IPS-NIHi7 (cell line): ENCODE measurements around the gene ZNF525.
"Not testable (repeated sequence)": the region's sequence is repeated elsewhere in the genome, so short reads cannot be mapped to it uniquely, and the experiment has no call there.

Source experiments
- DNase-seq: peaks from one replicate; pipeline ENCODE4 v3.0.0; 2012; ENCODE audit warnings: mixed read lengths; ENCODE audit errors: extremely low spot score

Gene ZNF525

DNA sequence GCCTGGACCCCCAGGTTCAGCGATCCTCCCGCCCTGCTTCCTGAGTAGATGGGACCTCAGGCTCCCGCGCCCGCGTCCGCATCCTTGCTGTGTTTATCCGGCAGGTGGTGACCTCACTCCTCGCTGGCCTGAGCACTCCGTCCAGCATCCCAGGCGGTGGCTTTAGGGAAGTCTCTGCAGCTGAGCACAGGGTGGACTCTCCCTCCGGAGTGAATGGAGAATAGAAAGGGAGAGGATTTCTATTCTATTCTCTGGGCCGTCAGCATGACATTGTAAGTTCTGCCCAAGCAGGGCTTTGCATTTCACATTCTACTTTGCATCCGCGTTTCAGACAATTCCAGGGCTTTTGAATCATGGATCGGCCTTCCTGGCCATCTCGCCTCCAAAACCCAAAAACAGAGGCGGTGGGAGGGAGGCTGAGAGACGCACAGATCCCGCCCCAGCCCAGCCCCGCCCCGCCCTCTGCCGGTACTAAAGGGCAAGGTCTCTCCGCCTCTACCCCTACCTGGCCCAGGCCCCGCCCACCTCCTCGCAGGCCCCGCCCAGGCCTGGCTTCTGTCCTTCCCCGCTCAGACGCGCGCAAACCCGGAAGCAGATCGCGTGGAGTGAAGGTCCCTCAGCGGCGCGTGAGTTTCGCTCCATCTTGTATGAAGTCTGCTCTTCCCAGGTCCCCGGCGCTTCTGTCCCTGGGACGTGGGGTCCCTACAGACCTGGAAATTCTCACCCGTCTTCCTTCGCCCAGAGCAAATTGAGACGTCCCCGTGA, at the start of gene ZNF525:
TSS of gene ZNF525 (plus strand) at position 572 of the 765 bp plus-strand sequence. CDS start 6,577 bp downstream, outside the sequence.
- peak; percentile 95 for DNase-seq

DNA sequence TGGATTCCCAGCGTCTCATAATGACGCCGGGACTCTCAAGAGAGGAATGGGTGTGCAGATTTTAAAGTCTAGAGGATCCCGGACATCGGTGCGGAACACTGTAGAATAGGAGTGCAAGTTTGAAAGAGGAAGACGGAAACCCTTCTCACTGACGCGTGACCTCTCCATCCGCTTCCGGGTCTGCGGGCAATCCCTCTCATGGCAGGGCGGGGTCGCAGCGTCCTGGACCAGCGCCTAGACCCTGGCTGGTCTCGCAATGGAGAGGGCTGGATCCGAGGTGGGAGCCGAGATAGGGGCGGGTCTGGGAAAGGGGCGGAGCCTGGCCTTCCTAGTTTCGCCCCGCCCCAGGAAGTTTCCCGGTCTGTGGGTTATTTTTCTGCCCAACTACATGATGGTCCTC, 36.5 kb upstream of the ZNF525 start:
- peak; percentile 68 for DNase-seq

DNA sequence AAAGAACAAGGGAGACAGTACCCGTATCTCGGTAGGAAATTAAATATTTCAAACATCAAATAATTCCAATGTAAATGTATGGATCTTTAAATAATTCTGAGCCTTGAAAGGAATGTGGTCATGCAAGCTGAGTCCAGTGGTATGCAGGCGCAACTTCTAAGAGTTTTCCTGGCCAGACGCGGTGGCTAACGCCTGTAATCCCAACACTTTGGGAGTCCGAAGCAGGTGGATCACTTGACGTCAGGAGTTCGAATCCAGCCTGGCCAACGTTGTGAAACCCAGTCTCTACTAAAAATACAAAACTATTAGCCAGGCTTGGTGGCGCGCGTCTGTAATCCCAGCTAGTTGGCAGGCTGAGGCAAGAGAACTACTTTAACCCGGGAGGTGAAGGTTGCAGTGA, 33.0 kb upstream of the ZNF525 start:
- DNase-seq: no peak

DNA sequence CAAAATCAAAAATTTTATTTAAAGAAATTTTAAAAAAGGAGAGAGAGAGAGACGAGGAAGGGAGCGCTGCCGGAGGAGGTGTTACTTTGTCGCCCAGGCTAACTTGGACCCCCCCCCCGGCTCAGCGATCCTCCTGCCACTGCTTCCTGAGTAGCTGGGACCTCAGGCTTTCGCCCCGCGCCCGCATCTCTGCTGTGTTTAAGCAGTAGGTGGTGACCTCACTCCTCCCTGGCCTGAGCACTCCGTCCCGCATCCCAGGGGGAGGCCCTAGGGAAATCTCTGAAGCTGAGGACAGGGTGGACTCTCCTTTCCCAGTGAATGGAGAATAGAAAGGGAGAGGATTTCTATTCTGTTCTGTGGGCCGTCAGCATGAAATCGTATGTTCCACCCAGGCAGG, 32.4 kb upstream of the ZNF525 start:
- peak; percentile 41 for DNase-seq

DNA sequence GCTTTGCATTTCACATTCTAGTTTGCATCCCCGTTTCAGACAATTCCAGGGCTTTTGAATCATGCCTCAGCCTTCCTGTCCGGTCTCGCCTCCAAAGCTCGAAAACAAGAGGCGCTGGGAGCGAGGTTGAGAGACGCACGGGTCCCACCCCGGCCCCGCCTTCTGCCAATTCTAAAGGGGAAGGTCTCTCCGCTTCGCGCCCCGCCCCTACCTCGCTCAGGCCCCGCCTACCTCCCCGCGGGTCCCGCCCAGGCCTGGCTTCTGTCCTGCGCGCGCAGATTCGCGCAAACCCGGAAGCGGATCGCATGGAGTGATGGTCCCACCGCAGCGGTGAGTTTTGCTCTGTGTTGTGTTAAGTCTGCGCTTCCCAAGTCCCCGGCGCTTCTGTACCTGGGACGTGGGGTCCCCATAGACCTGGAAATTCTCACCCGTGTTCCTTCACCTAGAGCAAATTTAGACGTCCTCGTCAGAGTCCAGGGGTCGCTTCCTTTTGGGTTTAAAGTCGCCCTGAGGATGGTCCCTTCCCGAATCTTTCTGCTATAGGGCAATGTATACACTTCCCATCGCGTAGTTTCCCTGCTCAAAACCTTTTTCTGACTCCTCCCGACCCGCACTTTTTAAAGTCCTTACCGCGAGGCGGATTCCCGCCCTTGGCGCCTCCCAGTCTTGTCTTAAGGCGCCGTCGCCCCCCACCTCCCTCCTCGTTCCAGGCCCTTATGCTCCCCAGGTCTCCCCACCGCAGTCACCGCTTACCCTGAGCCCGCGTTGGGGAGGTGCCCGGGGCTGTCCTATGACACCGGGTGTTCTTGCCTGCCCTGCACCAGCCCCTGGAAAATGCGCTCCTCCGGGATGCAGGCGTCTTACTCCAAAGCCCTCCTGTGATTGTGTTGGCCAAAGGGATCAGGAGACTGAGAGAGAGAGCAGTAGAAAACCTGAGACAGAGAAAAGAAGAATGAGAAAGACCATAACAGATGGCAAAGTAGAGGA, 31.7 kb upstream of the ZNF525 start, which contains the start of gene ZNF845:
TSS of gene ZNF845 (plus strand) at position 287 of the 987 bp plus-strand sequence. CDS start 7,559 bp downstream, outside the sequence.
- peak; percentile 93 for DNase-seq

DNA sequence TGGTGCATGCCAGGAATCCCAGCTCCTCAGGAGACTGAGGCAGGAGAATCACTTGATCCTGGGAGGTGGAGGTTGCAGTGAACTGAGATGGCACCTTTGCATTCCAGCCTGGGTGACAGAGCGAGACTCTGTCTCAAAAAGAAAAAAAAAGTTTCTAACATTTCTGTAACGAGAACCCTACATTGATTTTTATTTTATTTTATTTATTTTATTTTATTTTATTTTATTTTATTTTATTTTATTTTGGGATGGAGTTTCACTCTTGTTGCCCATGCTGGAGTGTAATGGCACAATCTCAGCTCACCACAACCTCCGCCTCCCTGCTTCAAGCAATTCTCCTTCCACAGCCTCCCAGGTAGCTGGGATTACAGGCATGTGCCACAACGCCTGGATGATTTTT, 21.1 kb upstream of the ZNF525 start:
- DNase-seq: not testable (repeated sequence)

DNA sequence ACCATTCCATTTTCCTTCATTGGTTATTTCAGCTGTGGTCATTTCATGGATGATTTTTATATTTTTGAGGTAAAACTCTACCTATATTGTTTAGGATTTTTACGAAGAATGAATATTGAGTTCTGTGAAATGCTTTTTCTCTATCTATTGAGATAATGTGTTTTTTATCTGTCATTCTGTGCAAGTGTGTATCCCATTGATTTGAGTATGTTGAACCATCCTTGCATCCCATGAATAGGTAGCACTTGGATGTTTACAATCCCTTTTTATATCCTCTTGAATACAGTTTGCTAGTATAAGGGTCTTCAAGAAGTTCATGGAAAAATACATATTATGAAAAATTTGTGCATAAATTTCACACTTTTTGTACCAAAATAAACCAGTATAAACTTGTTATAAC, 9.8 kb upstream of the ZNF525 start:
- DNase-seq: no peak

DNA sequence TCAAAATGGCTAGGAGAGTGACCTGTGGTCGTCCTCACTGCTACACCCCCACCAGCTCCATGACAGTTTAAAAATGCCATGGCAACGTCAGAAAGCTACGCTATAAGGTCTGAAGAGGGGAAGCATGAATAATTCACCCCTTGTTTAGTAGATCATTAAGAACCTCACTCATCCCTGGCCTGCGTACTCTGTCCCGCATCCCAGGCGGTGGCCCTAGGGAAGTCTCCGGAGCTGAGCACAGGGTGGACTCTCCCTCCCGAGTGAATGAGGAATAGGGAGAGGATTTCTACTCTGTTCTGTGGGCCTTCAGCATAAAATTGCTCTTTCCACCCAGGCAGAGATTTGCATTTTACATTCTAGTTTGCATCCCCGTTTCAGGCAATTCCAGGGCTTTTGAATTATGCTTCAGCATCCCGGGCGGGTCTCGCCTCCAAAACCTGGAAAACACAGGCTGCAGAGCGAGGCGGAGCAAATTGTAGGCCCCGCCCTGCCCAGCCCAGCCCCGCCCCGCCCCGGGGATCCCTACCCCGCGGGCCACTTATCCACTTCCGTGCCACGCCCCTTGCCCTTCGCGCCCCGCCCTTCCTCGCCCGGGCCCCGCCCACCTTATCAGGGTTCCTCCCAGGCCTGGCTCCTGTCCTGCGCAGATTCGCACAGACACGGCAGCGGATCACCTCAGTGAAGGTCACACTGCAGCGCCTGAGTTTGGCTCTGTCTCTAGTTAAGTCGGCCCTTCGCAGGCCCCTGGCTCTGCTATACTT, 7.5 kb upstream of the ZNF525 start:
- DNase-seq: peak; percentile 40

DNA sequence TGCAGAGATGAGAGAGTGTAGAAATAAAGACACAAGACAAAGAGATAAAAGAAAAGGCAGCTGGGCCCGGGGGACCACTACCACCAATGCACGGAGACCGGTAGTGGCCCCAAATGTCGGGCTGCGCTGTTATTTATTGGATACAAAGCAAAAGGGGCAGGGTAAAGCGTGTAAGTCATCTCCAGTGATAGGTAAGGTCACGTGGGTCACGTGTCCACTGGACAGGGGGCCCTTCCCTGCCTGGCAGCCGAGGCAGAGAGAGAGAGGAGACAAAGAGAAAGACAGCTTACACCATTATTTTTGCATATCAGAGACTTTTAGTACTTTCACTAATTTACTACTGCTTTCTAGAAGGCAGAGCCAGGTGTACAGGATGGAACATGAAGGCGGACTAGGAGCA, 5.4 kb upstream of the ZNF525 start:
- DNase-seq: not testable (repeated sequence)

DNA sequence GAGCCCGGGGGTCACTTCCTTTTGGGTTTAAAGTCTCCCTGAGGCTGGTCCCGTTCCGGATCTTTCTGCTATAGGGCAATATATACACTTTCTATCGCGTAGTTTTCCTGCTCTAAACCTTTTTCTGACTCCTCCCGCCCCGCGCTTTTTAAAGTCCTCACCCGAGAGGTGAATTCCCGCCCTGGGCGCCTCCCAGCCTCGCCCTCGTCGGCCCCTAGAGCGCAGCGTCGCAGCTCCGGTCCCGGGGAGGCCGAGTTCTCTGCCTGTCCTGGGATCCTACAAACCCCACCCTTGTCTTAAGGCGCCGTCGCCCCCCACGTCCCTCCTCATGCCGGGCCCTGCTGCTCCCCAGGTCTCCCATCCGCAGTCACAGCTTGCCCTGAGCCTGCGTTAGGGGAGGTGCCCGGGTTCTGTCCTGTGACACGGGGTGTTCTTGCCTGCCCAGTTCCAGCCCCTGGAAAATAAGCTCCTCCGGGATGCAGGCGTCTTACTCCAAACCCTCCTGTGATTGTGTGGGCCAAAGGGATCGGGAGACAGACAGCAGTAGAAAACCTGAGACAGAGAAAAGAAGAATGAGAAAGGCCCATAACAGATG, 491 bp downstream of the ZNF525 start:
- peak; percentile 14 for DNase-seq

DNA sequence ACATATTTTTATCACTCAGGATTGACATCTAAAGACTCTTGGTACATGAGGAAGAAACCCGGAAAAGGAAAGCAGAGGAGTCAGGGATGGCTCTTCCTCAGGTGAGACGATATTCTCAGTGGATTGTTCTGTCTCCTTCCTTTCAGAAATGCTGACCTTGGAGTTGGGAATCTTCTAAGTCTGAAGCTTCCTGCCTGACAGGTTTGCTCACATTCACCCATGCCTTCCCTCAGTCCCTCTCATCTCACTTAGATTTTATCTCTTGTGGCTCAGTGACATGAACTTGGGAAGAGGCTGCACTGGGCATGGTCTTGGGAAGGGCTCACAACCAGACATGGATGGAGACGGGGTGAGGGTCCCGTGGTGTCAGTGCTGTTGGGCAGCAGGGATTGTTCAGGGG, 6.7 kb downstream of the ZNF525 start:
- no peak for DNase-seq

DNA sequence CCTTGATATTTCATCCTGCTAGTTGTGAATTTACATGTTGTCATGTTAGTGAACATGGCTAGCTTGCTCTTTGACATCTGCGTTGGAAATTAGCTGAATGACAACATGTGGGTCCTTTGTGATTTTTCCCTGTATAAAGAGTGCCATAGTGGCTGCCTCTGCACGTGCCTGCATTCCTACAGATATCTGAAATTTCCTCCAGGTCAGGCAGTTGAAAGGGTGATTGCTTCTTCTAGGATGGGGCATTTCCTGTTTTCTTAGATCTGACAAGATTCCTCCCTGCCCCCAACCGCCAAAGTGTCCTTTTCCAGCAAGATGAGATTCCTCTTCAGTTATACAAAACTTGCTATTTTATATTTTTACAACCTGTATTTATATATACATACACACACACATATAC, 8.8 kb downstream of the ZNF525 start:
- DNase-seq: no peak

DNA sequence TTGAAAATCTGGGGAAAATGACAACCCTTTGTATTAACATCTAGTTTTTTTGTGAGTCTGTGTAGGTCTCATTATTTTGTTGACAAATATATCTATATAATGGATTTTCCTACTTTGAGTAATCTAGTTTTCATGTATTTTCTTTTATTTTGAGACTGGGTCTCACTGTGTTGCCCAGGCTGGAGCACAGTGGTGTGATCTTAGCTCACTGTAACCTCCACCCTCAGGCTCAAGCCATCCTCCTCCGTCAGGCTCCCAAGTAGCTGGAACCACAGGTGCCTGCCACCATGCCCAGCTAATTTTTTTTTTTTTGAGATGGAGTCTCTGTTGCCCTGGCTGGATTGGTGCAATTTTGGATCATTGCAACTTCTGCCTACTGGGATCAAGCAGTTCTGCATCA, 9.2 kb downstream of the ZNF525 start:
- no peak for DNase-seq

DNA sequence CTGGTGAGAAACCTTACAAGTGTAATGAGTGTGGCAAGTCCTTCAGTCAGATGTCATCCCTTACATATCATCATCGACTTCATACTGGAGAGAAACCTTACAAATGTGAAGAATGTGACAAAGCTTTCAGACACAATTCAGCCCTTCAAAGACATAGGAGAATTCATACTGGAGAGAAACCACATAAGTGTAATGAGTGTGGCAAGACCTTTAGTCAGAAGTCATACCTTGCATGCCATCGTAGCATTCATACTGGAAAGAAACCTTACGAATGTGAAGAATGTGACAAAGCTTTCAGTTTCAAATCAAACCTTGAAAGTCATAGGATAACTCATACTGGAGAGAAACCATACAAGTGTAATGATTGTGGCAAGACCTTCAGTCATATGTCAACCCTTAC, 15.9 kb downstream of the ZNF525 start:
- DNase-seq: no peak

DNA sequence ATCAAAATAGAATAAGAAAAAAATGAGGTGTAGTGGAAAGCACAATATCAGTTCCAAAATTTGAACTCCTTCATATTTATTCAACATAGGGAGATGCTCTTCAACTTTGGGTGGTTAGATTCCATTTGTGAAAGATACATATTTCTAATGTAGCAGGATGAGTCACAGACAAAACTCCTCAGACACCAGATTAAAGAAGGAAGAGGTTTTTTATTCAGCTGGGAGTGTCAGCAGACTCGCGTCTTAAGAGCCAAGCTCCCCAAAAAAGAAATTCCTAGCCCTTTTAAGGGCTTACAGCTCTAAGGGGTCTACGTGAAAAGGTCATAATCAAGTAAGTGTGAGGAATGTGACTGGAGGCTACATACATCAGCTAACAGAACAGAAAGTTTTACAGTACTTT, 22.7 kb downstream of the ZNF525 start:
- no peak for DNase-seq

DNA sequence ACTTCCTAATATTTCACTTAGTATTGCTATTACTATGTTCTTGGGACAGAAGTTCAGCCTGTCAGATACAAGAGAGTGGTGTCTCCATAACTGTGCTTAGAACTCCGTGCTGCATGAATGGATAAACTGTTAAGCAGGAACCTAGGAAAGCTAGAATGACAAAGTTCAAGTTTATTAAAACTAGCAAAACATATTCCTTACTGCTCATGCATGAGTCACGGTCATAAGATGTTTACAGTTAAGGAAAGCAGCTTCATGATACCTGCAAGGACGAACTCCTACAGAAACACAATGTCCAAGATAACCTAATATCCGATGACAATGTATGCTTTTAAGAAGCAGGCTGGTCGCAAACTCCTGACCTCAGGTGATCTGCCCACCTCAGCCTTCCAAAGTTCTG, 23.4 kb downstream of the ZNF525 start:
- DNase-seq: no peak

DNA sequence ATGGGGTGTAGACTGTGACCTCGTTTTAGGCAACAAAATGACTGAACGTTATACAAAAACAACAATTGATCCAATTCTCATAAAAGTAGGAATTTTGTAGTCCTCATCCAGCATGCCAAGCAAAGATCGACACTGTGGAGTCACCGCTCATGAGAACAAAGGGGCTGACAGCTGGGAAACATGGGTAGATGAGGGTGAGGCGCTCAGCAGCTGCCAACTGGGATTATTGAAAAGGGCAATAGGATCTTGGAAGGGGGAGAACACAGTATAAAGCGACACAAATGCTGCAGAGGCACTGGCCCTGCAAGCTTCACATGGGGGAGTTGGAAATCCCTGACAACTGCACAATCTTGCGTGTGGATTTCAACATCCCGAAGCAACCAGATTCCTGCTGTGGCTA, 24.1 kb downstream of the ZNF525 start:
- no peak for DNase-seq

DNA sequence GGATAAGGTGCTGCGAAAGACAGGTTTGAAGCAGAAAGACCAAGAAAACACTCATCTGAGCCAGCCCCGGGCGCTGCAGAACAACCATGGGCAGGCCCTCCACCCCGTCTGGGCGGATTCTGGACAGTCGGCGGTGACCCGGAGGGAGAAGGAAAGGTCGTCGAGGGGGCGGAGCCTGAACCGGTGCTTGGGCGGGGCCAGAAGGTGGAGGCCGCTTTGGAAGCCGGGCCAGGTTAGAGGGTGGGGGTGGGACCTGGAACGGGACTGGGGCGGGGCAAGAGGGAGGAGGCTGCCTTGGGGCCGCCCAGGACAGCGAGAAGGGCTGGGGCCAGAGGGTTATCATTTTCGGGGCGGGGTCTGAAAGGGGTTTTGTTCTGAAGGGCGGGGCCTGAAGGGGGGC, 24.5 kb downstream of the ZNF525 start:
- DNase-seq: peak; percentile 89

DNA sequence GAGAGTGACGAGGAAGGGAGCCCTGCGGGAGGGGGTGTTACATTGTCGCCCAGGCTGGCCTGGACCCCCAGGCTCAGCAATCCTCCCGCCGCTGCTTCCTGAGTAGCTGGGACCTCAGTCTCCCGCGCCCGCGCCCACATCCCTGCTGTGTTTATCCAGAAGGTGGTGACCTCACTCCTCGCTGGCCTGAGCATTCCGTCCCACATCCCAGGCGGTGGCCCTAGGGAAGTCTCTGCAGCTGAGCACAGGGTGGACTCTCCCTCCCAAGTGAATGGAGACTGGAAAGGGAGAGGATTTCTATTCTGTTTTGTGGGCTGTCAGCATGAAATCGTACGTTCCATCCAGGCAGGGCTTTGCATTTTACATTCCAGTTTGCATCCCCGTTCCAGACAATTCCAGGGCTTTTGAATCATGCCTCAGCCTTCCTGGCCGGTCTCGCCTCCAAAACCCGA, 29.0 kb downstream of the ZNF525 start:
- DNase-seq: peak; percentile 47

DNA sequence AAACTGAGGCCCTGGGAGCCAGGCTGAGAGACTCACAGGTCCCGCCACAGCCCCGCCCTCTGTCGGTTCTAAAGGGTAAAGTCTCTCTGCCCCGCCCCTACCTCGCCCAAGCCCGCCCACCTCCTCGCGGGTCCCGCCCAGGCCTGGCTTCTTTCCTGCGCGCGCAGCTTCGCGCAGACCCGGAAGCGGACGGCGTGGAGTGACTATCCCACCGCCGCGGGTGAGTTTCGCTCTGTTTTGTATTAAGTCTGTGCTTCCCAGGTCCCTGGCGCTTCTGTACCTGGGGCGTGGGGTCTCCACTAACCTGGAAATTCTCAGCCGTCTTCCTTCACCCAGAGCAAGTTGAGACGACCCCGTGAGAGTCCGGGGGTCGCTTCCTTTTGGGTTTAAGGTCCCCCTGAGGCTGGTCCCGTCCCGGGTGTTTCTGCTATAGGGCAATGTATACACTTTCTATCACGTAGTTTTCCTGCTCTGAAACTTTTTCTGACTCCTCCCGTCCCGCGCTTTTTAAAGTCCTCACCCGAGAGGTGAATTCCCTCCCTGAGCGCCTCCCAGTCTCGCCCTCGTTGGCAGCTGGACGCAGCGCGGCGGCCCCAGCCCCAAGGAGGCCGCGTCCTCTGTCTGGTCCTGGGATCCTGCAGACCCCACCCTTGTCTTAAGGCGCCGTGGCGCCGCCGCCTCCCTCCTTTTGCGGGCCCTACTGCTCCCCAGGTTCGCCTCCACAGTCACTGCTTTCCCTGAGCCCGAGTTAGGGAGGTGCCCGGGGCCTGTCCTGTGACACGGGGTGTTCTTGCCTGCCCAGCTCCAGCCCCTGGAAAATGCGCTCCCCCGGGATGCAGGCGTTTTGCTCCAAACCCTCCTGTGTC, 29.7 kb downstream of the ZNF525 start, which contains the start of gene ZNF765:
TSS of gene ZNF765 (plus strand) at position 176 of the 866 bp plus-strand sequence. CDS start 2,867 bp downstream, outside the sequence.
- DNase-seq: peak; percentile 93
